ENCODE measurements around the gene CBFB. TPM values are rescaled to one million over a fixed set of nuclear protein-coding genes. Genes with fewer than 3 reads are reported as not detected.
A peak's percentile ranks its signal among the peaks of the same experiment; 100 is the strongest.
"Not testable (repeated sequence)": the region's sequence is repeated elsewhere in the genome, so short reads cannot be mapped to it uniquely, and the experiment has no call there.

Gene CBFB
- polyA plus RNA-seq, 2 donors, result 15.3 to 17.0 TPM

DNA sequence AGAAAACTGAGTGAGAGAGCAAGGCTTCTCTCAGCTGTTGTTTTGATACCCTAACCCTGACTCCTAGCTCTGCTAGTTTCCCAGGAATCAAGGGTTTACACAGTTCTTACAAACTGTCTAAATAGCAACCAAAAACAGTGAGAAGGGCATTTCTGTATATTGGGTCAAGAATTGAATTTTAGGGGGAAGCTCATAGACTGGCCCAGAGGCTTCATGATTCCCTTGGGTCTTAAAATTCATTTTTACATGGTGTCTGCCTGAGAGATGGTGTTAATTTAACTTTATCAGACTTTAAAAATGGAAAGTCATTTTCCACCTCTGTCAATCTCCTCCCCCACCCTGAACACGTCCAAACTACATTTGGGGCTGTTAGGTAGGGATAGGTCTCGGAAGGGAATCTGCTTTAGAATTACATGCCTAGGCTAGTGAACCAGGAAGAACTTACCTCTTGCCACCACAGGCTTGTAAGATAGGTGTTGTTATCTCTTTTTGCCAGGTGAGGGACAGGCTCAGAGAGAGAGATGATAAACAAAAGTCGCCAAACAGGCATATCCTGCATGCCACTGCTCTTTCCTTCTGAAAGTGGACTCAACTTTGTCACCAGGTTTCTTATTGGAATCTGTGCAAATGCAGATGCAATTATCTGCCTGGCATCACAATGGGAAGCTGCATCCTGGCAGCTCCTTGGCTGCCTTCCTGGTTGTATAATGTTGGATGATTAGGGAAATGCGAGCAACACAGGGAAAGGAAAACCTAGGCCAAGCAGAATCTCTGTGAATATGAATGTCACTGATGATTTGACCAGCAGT lies 83.8 kb downstream of the CBFB start:
- Histone ChIP-seq H3K36me3 (ENCODE audit: control insufficient read depth in 2 of 2, insufficient read depth in 2 of 2, low read length in 1 of 2) (peaks cover 0 to 4% of the 10 kb centered on the region in 2 donors), H3K27me3 (ENCODE audit: control insufficient read depth in 1 of 2, insufficient read depth in 2 of 2, low read length in 2 of 2) (no peaks in the 10 kb centered on the region), H3K9me3 (ENCODE audit: control insufficient read depth in 2 of 2, insufficient read depth in 1 of 2, low read depth in 1 of 2, low read length in 1 of 2) (no peaks in the 10 kb centered on the region), H3K4me1 (ENCODE audit: control insufficient read depth in 2 of 2, insufficient read depth in 2 of 2, low read length in 1 of 2) (peaks cover 0 to 7% of the 10 kb centered on the region in 2 donors), H3K27ac (ENCODE audit: low read depth in 2 of 2, low read length in 1 of 2) (peak overlapping the region; percentile 2 to 51), H3K4me3 (ENCODE audit: low read depth in 1 of 2, low read length in 2 of 2) (no peak overlapping the region)
- WGBS, 2 donors, result 46 to 55% methylated on average over 4 of the region's 4 CpGs

DNA sequence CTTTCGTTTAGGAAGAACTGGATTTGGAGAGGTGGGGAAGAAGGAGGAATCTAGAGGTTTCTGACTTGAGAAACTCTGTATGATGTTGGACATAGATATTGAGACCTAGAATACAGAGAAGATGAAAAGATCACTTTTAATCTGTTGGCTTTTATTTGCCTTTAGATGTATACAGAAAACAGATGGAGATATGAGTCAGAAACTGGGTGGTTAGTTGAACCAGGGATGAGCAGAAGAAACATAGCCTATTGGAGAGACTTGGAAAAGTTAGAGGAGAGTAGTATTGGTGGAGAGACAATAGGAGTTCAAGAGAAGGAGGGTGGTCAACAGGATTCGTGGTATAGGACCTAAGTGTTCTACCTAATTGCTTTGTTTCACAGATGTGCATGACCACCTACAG lies 85.8 kb downstream of the CBFB start:
- peaks cover 0 to 3% of the 10 kb centered on the region in 2 donors for H3K4me1 ChIP-seq (ENCODE audit: control insufficient read depth in 2 of 2, insufficient read depth in 2 of 2, low read length in 1 of 2)
- no peaks in the 10 kb centered on the region for H3K27me3 ChIP-seq (ENCODE audit: control insufficient read depth in 1 of 2, insufficient read depth in 2 of 2, low read length in 2 of 2)
- peaks cover 0 to 4% of the 10 kb centered on the region in 2 donors for H3K36me3 ChIP-seq (ENCODE audit: control insufficient read depth in 2 of 2, insufficient read depth in 2 of 2, low read length in 1 of 2)
- no peak overlapping the region for H3K4me3 ChIP-seq (ENCODE audit: low read depth in 1 of 2, low read length in 2 of 2)
- H3K9me3 ChIP-seq (ENCODE audit: control insufficient read depth in 2 of 2, insufficient read depth in 1 of 2, low read depth in 1 of 2, low read length in 1 of 2), result no peaks in the 10 kb centered on the region
- no peak overlapping the region for H3K27ac ChIP-seq (ENCODE audit: low read depth in 2 of 2, low read length in 1 of 2)
- WGBS, 2 donors, result 76 to 80% methylated on average over 2 of the region's 2 CpGs

DNA sequence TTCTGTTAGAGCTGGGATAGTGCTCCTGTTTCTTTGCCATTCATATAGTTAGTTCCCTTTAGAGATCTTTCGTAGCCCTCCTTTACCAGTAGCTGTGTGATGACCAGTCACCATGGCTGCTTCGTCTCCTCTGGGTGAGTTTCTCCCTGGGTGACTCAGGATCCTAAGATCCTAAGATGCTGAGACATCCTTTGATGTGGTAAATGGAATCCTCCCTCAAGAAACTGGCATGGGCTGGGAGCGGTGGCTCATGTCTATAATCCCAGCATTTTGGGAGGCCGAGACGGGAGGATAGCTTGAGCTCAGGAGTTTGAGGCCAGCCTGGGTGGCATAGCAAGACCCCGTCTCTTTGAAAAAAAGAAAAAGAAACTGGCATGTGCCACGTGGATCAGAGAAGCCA lies 86.7 kb downstream of the CBFB start:
- no peak overlapping the region for H3K27ac ChIP-seq (ENCODE audit: low read depth in 2 of 2, low read length in 1 of 2)

DNA sequence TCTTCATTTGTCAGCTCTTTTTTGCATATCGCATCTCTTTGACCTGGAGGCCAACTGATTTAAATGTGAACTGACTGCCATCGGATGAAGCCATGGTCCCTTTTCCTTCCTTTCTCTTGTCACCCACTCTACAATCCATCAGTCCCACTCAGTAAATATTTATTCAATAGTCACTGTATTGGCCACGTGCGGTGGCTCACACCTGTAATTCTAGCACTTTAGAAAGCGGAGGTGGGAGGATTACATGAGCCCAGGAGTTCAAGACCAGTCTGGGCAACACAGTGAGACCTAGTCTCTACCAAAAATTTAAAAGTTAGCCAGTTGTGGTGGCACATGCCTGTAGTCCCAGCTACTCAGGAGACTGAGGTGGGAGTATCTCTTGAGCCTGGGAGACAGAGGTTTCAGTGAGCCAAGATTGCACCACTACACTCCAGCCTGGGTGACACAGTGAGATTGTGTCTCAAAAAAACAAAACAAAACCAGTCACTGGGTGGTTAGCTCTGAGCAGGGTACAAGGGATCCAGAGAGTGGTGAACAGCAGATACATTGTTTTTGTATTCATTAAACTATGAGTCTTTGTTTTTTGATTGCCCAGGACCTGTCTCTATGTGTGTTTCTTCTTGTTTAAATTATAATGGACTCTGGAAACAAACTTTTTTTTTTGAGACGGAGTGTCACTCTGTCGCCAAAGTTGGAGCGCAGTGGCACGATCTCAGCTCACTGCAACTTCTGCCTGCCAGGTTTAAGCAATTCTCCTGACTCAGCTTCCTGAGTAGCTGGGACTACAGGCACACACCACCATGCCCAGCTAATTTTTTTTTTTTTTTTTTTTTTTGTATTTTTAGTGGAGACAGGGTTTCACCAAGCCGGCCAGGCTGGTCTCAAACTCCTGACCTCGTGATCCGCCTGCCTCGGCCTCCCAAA lies 87.7 kb downstream of the CBFB start:
- peaks cover 6 to 7% of the 10 kb centered on the region in 2 donors for H3K36me3 ChIP-seq (ENCODE audit: control insufficient read depth in 2 of 2, insufficient read depth in 2 of 2, low read length in 1 of 2)
- no peaks in the 10 kb centered on the region for H3K9me3 ChIP-seq (ENCODE audit: control insufficient read depth in 2 of 2, insufficient read depth in 1 of 2, low read depth in 1 of 2, low read length in 1 of 2)
- no peaks in the 10 kb centered on the region for H3K27me3 ChIP-seq (ENCODE audit: control insufficient read depth in 1 of 2, insufficient read depth in 2 of 2, low read length in 2 of 2)
- H3K4me3 ChIP-seq (ENCODE audit: low read depth in 1 of 2, low read length in 2 of 2), result no peak overlapping the region
- H3K4me1 ChIP-seq (ENCODE audit: control insufficient read depth in 2 of 2, insufficient read depth in 2 of 2, low read length in 1 of 2), result peaks cover 0 to 3% of the 10 kb centered on the region in 2 donors
- 83 to 88% methylated on average over 13 of the region's 13 CpGs for WGBS, 2 donors
- no peak overlapping the region for H3K27ac ChIP-seq (ENCODE audit: low read depth in 2 of 2, low read length in 1 of 2)

More for the DNA sequence above, 86.7 kb downstream of the CBFB start:
- Histone ChIP-seq H3K36me3 (ENCODE audit: control insufficient read depth in 2 of 2, insufficient read depth in 2 of 2, low read length in 1 of 2) (peaks cover 4 to 6% of the 10 kb centered on the region in 2 donors), H3K4me3 (ENCODE audit: low read depth in 1 of 2, low read length in 2 of 2) (no peak overlapping the region), H3K27me3 (ENCODE audit: control insufficient read depth in 1 of 2, insufficient read depth in 2 of 2, low read length in 2 of 2) (no peaks in the 10 kb centered on the region), H3K4me1 (ENCODE audit: control insufficient read depth in 2 of 2, insufficient read depth in 2 of 2, low read length in 1 of 2) (peaks cover 0 to 3% of the 10 kb centered on the region in 2 donors), H3K9me3 (ENCODE audit: control insufficient read depth in 2 of 2, insufficient read depth in 1 of 2, low read depth in 1 of 2, low read length in 1 of 2) (no peaks in the 10 kb centered on the region)
- 75 to 78% methylated on average over 7 of the region's 7 CpGs for WGBS, 2 donors

DNA sequence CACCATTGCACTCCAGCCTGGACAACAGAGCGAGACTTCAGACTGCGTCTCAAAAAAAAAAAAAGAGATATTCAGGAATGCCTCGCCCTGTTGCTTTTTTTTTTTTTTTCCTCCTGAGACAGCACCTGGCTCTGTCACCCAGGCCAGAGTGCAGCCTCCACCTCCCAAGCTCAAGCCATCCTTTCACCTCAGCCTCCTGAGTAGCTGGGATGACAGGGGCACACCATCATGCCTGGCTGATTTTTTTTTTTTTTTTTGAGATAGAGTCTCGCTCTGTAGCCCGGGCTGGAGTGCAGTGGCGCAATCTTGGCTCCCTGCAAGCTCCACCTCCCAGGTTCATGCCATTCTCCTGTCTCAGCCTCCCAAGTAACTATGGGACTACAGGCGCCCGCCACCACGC lies 88.8 kb downstream of the CBFB start:
- Histone ChIP-seq H3K36me3 (ENCODE audit: control insufficient read depth in 2 of 2, insufficient read depth in 2 of 2, low read length in 1 of 2) (peaks cover 6 to 8% of the 10 kb centered on the region in 2 donors), H3K4me1 (ENCODE audit: control insufficient read depth in 2 of 2, insufficient read depth in 2 of 2, low read length in 1 of 2) (peaks cover 0 to 3% of the 10 kb centered on the region in 2 donors), H3K9me3 (ENCODE audit: control insufficient read depth in 2 of 2, insufficient read depth in 1 of 2, low read depth in 1 of 2, low read length in 1 of 2) (no peaks in the 10 kb centered on the region), H3K27ac (ENCODE audit: low read depth in 2 of 2, low read length in 1 of 2) (no peak overlapping the region), H3K27me3 (ENCODE audit: control insufficient read depth in 1 of 2, insufficient read depth in 2 of 2, low read length in 2 of 2) (no peaks in the 10 kb centered on the region), H3K4me3 (ENCODE audit: low read depth in 1 of 2, low read length in 2 of 2) (no peak overlapping the region)
- 95 to 98% methylated on average over 9 of the region's 9 CpGs for WGBS, 2 donors

DNA sequence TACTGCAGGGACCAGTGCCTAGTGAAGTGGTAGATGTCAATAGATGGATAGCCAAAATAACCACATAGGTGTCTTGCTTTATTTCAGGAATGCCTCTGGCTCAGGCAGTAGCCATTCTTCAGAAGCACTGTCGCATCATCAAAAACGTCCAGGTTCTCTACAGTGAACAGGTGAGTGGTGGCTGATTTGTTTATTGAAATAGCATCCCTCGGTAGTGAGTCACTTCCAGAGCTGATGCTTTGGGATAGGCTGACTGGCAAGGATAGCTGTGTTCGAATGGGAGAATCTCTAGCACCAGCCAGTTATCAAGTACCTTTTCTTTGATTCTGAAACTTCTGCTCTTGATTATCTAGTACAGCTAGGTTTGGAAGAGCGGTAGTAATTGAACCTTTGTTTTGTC lies 91.1 kb downstream of the CBFB start:
- no peaks in the 10 kb centered on the region for H3K9me3 ChIP-seq (ENCODE audit: control insufficient read depth in 2 of 2, insufficient read depth in 1 of 2, low read depth in 1 of 2, low read length in 1 of 2)
- no peak overlapping the region for H3K27ac ChIP-seq (ENCODE audit: low read depth in 2 of 2, low read length in 1 of 2)
- no peak overlapping the region for H3K4me3 ChIP-seq (ENCODE audit: low read depth in 1 of 2, low read length in 2 of 2)
- H3K4me1 ChIP-seq (ENCODE audit: control insufficient read depth in 2 of 2, insufficient read depth in 2 of 2, low read length in 1 of 2), result no peaks in the 10 kb centered on the region
- no peaks in the 10 kb centered on the region for H3K27me3 ChIP-seq (ENCODE audit: control insufficient read depth in 1 of 2, insufficient read depth in 2 of 2, low read length in 2 of 2)
- peaks cover 8 to 12% of the 10 kb centered on the region in 2 donors for H3K36me3 ChIP-seq (ENCODE audit: control insufficient read depth in 2 of 2, insufficient read depth in 2 of 2, low read length in 1 of 2)
- WGBS, 2 donors, result 81 to 82% methylated on average over 5 of the region's 5 CpGs

DNA sequence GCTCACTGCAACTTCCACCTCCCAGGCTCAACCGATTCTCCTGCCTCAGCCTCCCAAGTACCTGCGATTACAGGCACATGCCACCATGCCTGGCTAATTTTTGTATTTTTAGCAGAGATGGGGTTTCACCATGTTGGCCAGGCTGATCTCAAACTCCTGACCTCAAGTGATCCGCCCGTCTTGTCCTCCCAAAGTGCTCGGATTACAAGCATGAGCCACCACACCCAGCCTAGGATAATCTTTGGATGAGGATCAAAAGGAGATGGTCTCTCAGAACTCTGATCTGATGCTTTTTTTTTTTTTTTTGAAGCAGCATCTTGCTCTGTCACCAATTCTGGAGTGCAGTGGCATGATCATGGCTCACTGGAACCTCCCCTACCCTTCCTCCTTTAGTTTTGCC lies 93.8 kb downstream of the CBFB start:
- H3K9me3 ChIP-seq (ENCODE audit: control insufficient read depth in 2 of 2, insufficient read depth in 1 of 2, low read depth in 1 of 2, low read length in 1 of 2); H3K4me3 ChIP-seq (ENCODE audit: low read depth in 1 of 2, low read length in 2 of 2); H3K4me1 ChIP-seq (ENCODE audit: control insufficient read depth in 2 of 2, insufficient read depth in 2 of 2, low read length in 1 of 2); H3K27ac ChIP-seq (ENCODE audit: low read depth in 2 of 2, low read length in 1 of 2); H3K27me3 ChIP-seq (ENCODE audit: control insufficient read depth in 1 of 2, insufficient read depth in 2 of 2, low read length in 2 of 2): not testable (repeated sequence)
- peaks cover 4 to 15% of the 10 kb centered on the region in 2 donors for H3K36me3 ChIP-seq (ENCODE audit: control insufficient read depth in 2 of 2, insufficient read depth in 2 of 2, low read length in 1 of 2)
- WGBS, 2 donors, result 96 to 97% methylated on average over 5 of the region's 5 CpGs

DNA sequence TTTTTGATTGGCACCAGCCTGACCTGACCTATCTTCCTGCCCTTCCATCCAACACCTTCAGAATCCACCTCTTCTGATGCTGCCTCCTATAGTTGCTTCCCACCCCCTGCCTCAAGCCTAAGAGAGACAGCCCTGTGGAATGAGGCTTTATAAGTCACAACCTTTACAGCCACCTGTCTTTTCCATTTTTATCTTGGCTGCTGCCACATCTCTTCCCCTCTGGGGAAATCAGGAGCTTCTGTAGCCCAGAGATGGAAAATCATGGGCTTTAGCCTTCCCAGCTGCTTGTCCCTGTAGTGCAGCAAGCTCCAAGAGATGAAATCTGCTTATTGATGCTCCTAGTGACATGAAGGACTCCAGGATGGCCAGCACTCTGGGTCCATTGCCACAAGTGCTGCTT lies 99.5 kb downstream of the CBFB start:
- H3K27ac ChIP-seq (ENCODE audit: low read depth in 2 of 2, low read length in 1 of 2), result no peak overlapping the region
- H3K4me3 ChIP-seq (ENCODE audit: low read depth in 1 of 2, low read length in 2 of 2), result no peak overlapping the region
- no peaks in the 10 kb centered on the region for H3K9me3 ChIP-seq (ENCODE audit: control insufficient read depth in 2 of 2, insufficient read depth in 1 of 2, low read depth in 1 of 2, low read length in 1 of 2)
- H3K36me3 ChIP-seq (ENCODE audit: control insufficient read depth in 2 of 2, insufficient read depth in 2 of 2, low read length in 1 of 2), result peaks cover 0 to 19% of the 10 kb centered on the region in 2 donors
- H3K27me3 ChIP-seq (ENCODE audit: control insufficient read depth in 1 of 2, insufficient read depth in 2 of 2, low read length in 2 of 2), result no peaks in the 10 kb centered on the region
- no peaks in the 10 kb centered on the region for H3K4me1 ChIP-seq (ENCODE audit: control insufficient read depth in 2 of 2, insufficient read depth in 2 of 2, low read length in 1 of 2)

DNA sequence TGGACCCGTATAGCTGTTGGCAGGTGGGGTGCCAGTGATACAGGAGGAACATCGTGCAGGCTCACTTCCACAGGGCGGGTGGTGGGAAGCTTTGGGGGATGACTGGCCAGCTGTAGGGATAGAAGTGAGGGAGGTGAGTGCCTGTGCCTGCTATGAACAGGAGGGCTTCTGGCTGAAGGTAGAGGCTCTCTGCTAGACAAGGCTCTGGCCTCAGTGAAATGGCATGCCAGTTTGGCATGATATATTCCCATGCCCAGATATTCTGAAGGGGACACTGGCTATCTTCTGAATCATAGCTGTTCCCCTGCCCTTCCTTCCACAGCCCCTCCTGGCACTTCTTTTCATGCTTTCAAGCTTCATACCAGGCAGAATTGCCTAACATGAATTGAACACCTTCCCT lies 99.9 kb downstream of the CBFB start:
- no peaks in the 10 kb centered on the region for H3K27me3 ChIP-seq (ENCODE audit: control insufficient read depth in 1 of 2, insufficient read depth in 2 of 2, low read length in 2 of 2)
- peaks cover 0 to 19% of the 10 kb centered on the region in 2 donors for H3K36me3 ChIP-seq (ENCODE audit: control insufficient read depth in 2 of 2, insufficient read depth in 2 of 2, low read length in 1 of 2)
- 88 to 96% methylated on average over 3 of the region's 3 CpGs for WGBS, 2 donors

More for the DNA sequence above, 99.9 kb downstream of the CBFB start:
- no peaks in the 10 kb centered on the region for H3K4me1 ChIP-seq (ENCODE audit: control insufficient read depth in 2 of 2, insufficient read depth in 2 of 2, low read length in 1 of 2)
- H3K27ac ChIP-seq (ENCODE audit: low read depth in 2 of 2, low read length in 1 of 2), result no peak overlapping the region
- H3K9me3 ChIP-seq (ENCODE audit: control insufficient read depth in 2 of 2, insufficient read depth in 1 of 2, low read depth in 1 of 2, low read length in 1 of 2), result no peaks in the 10 kb centered on the region
- H3K4me3 ChIP-seq (ENCODE audit: low read depth in 1 of 2, low read length in 2 of 2), result no peak overlapping the region
